ENCODE data around the gene CRYBG1.

The CRYBG1 gene

DNA sequence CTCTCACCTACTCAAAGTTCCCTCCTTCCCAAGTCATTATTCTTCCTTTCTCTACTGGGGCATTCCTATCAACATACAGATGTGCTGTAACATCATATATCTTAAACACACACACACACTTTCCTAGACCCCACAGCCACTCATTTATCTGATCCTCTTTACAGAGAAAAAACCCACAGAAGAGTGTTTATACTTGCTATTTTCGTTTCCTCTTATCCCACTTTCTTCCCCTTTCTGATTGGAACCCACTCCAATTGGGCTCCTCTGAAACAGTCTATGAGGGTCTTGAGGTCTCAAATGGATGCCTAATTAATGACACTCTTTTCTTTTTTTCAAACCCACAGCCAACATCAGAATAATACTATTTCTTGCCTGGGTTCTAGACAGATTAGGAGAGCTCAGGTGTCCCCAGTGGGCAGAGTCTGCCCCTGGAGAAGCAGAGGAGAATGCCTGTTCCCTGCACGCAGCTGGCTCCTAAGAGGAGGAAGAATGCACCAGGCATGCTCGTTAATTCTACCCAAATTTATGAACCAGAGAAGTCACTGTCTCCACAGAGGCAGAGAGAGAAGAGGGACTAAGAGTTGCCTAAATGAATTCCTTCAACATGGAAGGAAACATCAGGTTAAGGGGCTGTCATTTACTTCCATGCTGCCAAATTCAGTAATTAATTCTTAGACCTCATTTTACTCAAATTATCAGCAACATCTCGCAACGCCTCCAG, 65.9 kb downstream of the CRYBG1 start:
- DNase-seq (ENCODE audit: low spot score): no peak

GRCh38 chr6:106430466-106430865, 69.9 kb downstream of the CRYBG1 start:
- no peak for DNase-seq (ENCODE audit: low spot score)

- no peak for DNase-seq (ENCODE audit: low spot score)
Measured at GRCh38 chr6:106431405-106431804, 70.9 kb downstream of the CRYBG1 start.

- DNase-seq (ENCODE audit: low spot score): no peak
Measured at GRCh38 chr6:106431972-106432371, 71.5 kb downstream of the CRYBG1 start.

DNA sequence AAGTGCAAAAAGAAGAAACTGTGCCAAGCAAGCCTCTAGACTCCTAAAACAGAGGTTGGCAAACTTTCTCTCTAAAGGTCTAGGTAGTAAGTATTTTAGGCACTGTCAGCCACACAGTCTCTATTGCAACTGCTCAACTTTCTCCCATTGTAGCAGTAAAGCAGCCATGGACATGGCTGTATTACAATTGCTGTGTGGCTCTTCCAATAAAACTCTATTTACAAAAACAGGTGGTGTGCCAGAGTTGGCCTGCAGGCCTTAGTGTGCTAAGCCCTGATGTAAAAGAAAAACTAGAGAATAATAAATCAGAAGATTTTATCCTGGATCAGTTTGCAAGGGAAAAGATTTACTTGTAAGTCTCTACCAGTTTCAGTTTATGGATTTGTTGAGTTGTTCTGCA, 74.0 kb downstream of the CRYBG1 start:
- DNase-seq (ENCODE audit: low spot score): no peak

DNA sequence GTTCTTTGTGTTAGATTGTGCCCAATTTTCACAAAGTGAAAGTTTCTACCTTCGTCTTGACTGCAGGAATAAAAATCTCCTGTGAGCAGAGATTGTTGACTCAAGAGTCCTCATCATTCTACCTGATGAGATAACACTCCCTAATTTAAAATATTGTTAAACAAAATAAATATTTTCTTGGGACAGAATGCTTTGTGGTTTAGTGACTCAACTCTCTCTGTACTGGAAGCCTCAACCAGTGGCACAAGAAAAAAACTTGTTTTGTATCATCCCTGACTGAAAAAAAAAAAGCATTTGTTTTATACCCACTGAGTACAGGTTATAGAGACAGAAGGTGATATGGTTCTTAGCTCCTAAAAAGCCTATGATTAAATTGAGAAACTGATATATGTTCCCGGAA, 78.9 kb downstream of the CRYBG1 start:
- DNase-seq (ENCODE audit: low spot score): no peak

GRCh38 chr6:106440546-106440945, 80.0 kb downstream of the CRYBG1 start:
- DNase-seq (ENCODE audit: low spot score): no peak

GRCh38 chr6:106442395-106442794, 81.9 kb downstream of the CRYBG1 start:
- no peak for DNase-seq (ENCODE audit: low spot score)

GRCh38 chr6:106444777-106445507, 84.4 kb downstream of the CRYBG1 start:
- DNase-seq (ENCODE audit: low spot score): peak; percentile 84

DNA sequence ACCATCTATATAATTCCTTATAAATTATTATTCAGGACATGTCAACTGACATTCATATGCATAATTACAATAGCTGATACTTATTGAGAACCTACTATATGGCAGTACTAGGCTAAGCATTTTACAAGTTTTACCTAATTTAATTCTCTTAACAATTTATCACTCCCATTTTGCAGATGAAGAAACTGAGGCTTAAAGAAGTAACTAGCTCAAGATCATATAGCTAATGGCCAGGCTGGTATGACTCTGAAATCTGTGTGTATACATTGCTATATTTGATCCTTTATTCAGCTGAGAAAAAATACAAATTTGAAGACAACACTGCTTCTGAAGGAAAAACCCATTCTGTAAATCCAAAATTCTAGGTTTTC, 85.0 kb downstream of the CRYBG1 start:
- no peak for DNase-seq (ENCODE audit: low spot score)

GRCh38 chr6:106446287-106446885, 85.9 kb downstream of the CRYBG1 start:
- peak; percentile 32 for DNase-seq (ENCODE audit: low spot score)

DNA sequence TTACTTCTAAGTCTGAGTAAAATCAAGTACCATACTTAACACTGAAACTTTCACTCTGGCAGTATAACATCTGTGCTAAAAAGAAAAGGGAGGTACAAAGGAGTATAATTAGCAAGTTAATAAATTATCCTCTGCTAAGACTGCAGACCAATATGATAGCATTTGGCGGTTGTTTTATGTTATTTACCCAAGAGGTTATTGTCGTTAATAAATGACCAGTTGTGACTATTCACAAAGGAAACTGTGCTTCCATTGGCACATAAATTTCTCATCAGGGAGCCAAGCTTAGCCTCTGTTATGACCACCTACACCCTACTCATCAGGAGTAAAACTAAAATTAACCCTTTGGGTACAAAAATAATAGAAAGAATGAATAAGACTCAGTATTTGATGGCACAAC, 86.5 kb downstream of the CRYBG1 start:
- no peak for DNase-seq (ENCODE audit: low spot score)

- DNase-seq (ENCODE audit: low spot score): no peak
Measured at GRCh38 chr6:106448000-106448426, 87.5 kb downstream of the CRYBG1 start.

GRCh38 chr6:106450653-106451052, 90.1 kb downstream of the CRYBG1 start:
- no peak for DNase-seq (ENCODE audit: low spot score)

GRCh38 chr6:106451439-106451838, 90.9 kb downstream of the CRYBG1 start:
- no peak for DNase-seq (ENCODE audit: low spot score)

GRCh38 chr6:106452628-106453027, 92.1 kb downstream of the CRYBG1 start:
- no peak for DNase-seq (ENCODE audit: low spot score)

DNA sequence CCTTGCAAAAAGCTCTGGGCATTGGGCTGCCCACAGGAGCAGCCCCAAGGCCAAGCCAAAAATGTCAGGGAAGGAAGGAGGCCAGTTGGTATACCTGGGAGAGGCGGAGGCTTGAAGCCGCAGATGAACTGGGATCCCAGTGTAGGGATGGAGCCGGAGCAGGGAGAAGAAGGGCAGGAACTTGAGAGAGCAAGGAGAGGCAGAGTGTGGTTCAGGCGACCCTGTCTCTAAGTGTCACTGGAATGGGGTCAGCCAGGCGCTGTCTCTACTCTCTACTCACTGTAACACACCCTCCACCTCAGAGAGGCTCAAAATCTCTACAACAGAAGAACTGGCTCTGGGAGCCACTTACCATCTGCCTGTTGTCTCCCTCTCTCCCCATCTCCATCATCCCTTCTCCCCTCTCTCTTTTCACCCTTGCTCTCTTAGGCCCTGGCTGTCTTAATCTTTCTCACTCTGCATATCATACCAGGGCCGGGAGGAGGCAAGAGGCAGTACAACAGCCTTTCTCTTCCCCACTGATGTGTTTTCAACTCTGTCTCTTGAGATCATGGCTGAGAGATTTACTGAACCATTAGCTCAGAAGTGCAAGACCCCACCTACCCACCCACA, 93.3 kb downstream of the CRYBG1 start:
- no peak for DNase-seq (ENCODE audit: low spot score)

DNA sequence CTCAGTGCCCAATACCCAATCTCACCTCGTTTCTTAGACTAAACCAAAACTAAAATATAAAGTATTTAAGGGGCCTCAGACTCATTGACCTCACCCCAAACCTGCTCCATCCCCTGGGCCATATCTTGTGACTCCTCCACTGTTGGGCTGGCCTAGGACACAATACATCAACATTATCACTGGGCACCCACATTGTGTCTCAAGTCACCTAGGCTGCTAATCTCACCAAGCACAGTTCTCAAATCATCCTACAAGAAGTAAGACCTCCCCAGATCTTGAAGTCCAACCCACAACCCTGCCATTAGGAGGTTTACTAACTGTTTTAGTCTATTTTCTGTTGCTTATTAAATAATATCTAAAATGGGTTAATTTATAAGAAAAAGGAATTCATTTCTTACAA, 96.2 kb downstream of the CRYBG1 start:
- no peak for DNase-seq (ENCODE audit: low spot score)

GRCh38 chr6:106458021-106458986, 97.8 kb downstream of the CRYBG1 start:
- DNase-seq (ENCODE audit: low spot score): no peak

DNA sequence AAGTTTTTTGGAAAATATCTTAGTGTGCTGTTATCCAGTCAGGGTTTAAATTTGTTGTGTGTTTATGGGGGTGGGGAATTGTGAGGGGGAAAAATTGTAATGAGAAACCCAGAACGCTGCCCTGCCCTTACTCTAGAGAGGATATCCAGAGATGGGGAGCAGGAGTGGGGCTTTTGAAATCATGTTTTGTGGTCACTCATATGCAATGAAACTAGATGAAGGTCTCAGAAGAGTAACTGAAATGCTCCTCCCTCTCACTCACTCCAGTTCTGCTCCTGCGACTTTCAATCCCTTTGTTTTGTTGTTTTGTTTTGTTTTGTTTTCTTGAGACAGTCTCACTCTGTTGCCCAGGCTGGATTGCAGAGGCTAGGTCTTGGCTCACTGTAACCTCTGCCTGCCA, 100.0 kb downstream of the CRYBG1 start:
- no peak for DNase-seq (ENCODE audit: low spot score)

DNA sequence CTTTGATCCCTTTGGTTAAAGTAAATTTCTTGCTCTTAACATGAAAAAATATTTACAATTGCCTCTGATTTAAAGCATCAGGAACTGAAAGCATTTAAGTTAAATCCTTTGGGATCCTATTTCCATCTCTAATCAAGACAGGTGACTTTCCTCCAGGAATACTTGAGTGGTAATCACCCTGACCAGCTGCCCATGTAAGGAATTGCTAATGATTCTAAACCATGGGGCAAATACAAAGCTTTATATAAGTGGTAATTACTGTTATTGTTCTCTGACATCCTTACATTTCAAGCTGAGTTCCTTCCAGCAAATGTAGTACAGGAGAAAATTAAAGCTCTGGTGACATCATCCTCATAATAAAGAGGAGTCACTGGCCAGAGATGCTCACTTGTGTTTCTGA, 100.6 kb downstream of the CRYBG1 start:
- DNase-seq (ENCODE audit: low spot score): no peak

Data from COLO829 (cell line).